ENCODE results near the gene DDX20.

DNA sequence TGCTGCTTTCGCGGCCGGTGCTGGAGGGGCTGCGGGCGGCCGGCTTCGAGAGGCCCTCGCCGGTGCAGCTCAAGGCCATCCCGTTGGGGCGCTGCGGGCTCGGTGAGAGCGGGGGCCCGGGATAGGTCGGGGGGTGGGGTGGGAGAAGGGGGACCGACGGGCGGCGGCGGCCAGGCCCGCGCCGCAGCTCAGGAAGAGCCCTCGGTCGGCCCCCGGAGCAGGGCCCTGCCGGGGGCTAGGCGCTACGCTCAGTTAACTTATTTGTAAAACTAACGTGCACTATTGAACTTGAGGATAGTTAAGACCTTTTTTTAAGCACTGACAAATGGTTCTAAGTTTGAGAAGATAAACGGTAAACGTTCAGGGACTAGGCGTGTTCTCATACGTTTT lies 418 bp downstream of the DDX20 start:
- TF ChIP-seq CTCF (IDR thresholded peaks at IDR 0.05) = no peak
- no peak for TF ChIP-seq POLR2A (IDR thresholded peaks at IDR 0.05)
